GM21717 (cell line): ENCODE measurements around the gene MINDY4.
"Not testable (repeated sequence)": the region's sequence is repeated elsewhere in the genome, so short reads cannot be mapped to it uniquely, and the experiment has no call there.

Source experiments
- ATAC-seq: cut with Tn5 transposase; IDR thresholded peaks from one replicate; pipeline ENCODE4 v1.9.1; 2021; ENCODE audit warnings: mild to moderate bottlenecking, moderate library complexity; ENCODE audit not compliant: unreplicated experiment

The MINDY4 gene

DNA sequence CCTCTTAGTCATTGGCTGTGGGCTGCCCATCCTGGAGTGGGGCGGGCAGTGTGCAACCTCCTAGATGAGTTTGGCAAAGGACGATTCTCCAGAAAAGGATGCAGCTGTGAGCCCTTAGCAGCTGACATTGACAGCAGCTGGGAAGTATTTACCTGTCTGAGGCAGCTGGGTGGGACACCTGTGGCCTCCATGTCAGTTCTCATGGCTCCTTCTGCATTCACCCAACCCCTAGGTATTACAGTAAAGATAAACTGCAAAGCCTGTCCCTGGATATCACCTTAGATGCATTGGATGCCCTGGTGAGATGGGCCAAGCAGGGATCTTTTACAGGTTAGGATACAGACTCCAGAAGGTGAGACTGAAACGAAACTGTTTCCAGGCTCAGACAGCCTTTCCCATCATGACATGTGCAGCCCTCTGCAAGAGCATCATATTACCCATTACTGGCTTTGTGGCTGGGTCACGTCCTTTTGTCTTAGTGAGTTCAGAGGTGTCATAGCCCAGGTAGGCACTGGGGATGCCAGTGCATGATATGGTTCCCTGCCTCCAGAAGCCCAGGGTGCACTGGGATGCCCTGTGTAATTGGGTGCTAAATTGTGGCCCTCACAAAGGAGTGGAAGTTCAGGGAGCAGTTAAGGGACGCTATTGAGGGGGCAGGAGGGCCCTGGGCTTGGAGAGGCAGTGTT is 28.9 kb downstream of the MINDY4 start:
- ATAC-seq: no peak

DNA sequence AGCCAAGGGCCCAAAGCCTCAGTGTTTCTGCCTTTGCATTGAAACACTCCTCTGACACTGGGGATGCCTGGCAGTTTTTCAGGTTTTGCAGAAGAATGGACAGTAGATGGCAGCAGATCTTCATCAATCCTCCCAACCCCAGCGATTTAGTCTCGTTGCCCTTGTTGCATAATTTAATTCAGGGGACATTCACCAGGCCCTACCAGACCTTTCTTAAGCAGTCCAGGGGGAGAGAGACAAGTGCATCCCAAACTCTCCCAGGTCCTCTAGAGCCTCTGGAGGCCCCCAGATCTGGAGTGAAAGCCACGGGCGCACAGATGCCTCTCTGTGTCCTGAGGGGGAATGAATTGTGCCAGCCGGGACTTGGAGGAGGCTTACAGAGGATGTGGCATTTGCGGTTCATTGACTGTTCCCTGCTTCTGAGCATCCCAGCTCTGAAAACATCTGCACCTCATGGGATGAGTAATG is 29.6 kb downstream of the MINDY4 start:
- ATAC-seq: no peak

GRCh38 chr7:30802812-30803211 is 31.6 kb downstream of the MINDY4 start:
- no peak for ATAC-seq

DNA sequence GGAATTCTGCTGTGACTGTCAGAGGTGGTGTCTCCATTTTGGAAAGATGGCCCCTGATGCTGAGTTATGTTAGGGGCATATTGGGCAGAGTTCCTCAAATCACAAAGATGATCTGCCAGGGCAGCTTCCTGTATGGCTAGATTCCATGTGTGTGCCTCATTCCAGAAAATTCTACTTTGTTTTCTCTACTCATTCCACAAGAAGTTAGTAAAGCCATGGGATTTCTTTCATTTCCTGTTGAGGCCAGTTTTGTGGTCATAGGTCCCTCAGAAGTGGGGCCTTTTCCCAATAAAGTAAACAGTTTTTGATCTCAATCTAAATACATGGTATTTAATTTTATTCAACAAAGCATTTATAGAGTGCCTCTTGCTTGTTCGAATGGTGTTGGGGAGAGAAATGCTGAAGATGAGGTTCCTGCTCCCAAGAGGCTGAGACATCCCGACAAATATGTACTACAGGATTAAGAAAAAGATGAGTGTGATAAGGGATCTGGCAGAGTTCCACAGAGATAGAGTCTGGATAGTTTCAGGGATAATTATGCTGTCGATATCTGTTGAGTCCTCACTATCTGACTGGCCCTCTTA is 33.0 kb downstream of the MINDY4 start:
- ATAC-seq: no peak

DNA sequence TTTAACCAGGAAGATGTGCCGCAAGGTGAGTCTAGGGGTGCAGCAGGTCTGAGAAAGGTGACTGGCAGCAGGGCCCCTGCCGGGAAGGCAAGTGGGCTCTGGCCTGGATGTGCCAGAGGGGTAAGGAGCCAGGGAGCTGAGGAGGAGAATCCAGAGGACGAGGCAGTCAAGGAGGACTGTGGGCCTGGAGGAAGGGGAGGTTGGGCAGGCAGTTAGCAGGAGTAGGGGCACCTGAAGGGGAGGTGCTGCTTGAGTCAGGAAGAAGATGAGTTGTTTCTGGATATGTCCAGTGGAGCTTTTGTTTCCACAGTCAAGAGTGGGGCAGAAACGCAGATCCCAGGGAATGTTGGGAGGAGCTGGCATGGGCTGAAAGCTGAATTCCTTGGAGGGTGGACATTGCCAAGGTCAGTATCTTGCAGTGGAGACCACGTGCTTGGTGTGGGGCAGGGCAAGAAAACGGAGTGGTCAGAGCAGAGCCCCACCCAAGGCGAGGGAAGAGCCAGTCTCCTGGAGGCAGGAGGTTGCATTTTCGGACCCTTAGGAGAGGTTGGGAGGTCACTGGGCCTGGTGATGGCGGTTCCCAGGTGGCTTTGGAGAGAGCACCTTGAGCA is 34.0 kb downstream of the MINDY4 start:
- no peak for ATAC-seq

DNA sequence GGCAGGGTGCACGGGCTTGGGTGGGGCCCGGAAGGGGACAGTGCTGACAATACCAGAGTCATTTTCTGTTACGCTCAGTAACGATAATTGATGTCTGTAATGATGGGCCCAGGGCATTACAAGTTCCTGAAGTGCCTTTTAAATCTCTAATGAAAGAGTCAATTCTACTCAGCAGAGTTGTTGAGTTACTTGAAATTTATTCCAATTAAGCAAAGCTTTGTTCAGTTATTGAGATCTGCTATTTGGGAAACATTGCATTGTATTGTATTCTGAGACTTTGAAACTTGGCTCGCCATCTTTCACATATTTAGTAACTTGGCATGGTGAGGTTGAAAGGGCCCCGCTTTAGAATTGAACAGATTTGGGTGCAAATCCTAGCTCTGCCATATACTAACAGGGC is 34.7 kb downstream of the MINDY4 start:
- no peak for ATAC-seq

DNA sequence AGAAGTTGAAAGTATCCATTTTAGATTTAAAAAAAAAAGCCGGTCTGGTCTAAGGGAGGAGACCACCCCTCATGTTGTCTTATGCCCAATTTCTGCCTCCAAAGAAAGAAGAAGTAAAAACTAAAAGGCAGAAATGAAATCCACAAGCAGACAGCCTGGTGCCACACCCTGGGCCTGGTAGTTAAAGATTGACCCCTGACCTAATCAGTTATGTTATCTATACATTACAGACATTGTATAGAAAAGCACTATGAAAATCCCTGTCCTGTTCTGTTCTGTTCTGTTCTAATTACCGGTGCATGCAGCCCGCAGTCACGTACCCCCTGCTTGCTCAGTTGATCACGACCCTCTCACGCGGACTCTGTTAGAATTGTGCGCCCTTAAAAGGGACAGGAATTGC is 36.3 kb downstream of the MINDY4 start:
- ATAC-seq: not testable (repeated sequence)

- not testable (repeated sequence) for ATAC-seq
These were observed 36.7 kb downstream of the MINDY4 start for GRCh38 chr7:30807941-30808340.

- no peak for ATAC-seq
These were observed 39.8 kb downstream of the MINDY4 start for GRCh38 chr7:30810986-30811385.

GRCh38 chr7:30812676-30813075 is 41.5 kb downstream of the MINDY4 start:
- ATAC-seq: no peak

DNA sequence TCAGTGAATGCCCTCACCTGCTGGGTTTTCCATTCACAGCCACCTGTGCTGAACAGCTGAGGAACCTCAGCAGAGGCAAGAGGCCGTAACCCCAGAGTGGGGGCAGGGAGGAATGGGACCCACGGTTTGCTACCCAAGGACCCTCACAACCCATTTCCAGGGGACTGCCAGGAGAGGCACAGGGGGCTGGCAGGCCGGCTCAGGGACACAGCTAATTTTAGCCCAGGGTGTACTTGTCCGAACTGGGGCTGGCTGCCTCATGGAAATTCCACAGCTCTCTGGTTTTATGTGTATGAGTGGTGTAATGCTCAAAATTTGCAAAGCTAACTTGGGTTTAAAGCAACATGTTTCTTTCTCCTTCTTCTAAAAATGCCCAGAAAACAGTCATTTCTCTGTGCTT is 42.2 kb downstream of the MINDY4 start:
- ATAC-seq: no peak

DNA sequence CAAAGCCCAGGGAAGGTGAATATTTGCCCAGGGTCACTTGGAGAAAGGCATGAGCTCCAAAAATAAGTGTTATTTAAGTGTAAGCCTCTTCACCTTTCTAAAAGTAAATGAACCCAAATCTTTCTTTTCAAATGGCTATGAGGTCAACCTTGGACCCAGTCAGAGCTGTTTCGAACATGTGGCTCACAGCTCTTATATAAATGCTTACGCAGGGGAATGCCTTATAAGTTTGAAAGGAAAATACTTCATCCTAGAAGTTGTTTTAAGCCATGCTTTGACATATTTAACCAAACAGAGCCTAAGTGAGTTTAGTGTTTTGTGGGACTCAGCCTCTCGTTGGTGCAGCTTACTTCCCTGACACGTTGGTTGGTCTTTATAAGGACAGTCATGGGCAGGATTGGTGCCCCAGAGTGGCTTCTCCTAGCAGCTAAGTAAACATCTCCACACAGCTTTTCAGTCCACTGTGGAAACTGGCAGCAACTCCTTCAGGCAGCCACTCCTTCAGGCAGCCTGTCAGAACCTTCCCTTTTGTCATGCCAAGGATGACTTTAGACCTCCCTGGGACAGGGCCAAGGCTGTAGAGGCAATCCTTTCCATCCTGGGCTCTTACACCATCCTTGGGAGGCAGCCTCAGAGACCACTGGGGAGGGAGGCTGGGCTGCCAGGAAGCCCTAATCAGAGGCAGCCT is 43.6 kb downstream of the MINDY4 start:
- no peak for ATAC-seq

DNA sequence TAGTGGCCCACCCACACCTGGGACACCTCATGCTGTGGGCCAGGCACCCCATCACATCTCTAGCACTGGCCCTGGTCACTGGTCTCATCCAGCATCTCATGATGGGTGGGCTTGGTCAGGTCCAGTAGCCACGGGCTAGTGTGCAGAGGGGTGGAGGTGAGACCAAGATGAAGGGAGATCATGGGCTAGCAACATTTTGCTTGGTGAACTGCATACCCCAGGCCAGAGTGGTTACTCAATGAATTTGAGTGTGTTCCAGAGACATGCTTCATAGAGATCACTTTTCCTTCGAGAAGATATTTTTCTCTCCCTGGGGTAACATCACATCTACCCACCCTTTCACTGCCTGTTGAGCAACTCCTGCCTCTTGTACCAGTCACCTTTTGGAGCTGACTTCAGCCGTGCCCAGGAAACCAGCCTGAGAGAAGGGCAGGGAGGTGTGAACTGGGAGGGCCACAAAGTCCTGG is 44.2 kb downstream of the MINDY4 start:
- ATAC-seq: no peak

- ATAC-seq: no peak
These were observed 44.9 kb downstream of the MINDY4 start for GRCh38 chr7:30815951-30816644.

- no peak for ATAC-seq
These were observed 45.6 kb downstream of the MINDY4 start for GRCh38 chr7:30816645-30817370.

DNA sequence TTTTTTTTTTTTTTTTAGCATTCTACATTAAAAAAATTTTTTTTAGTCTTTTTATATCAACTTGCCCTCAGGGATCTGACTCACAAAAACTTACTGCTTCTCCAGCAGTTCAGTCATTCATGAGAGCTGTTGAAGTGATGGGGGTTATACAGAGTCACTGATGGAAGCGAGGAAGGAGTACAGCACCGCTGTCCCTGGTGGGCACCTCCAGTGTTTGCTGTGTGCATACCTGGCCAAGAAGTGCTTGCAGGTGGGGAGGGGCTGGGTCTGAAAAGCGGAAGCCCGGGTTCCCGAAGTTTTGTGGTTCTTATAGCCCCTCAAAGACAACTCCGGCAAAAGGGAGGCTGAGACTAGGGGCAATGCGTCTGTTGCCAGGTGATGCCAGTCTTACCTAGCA is 46.2 kb downstream of the MINDY4 start:
- no peak for ATAC-seq

- ATAC-seq: no peak
These were observed 53.9 kb downstream of the MINDY4 start for GRCh38 chr7:30824821-30825720.

GRCh38 chr7:30826181-30826580 is 55.0 kb downstream of the MINDY4 start:
- ATAC-seq: no peak

DNA sequence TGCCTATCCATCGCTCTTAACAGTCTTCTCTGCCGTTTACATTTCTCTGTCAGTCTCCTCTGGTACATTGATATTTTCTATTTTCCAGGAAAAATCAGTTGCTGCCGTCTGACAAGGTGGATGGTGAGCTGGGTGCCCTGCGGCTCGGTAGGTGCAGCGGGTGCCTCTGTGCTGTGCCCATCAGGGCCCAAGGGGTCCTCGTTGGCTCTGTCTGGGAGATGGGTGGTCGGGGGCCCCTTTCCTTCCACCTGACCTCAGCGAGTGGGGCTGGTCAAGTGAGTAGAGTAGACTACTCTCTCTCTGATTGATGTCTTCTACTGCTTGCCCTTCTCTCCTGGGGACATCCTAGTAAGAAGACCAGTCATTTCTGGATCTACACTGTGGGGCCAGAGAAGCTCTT is 57.4 kb downstream of the MINDY4 start:
- ATAC-seq: no peak
